Keratinocyte (primary cell): ENCODE results near the gene LRP1B. TPM values are rescaled to one million over a fixed set of nuclear protein-coding genes. Genes with fewer than 3 reads are reported as not detected.

Source experiments
- DNase-seq: peaks from one replicate; pipeline ENCODE4 v3.0.0-alpha.2; 2011; ENCODE audit warnings: low read depth, missing footprints, low spot score
- FAIRE-seq: peaks from 2 replicates; lab custom pipeline; 2011; peaks lifted over from hg19 to GRCh38; lab: Jason Lieb, UNC
- H2AFZ ChIP-seq: 2 replicates; pipeline ENCODE4 v1.6.0; 2012; ENCODE audit warnings: low read length, control low read depth, inconsistent platforms; ENCODE audit not compliant: control insufficient read depth
- H3K27ac ChIP-seq: 2 replicates; pipeline ENCODE4 v1.5.1; 2011; ENCODE audit warnings: low read length; ENCODE audit not compliant: control insufficient read depth, insufficient read depth
- H3K27me3 ChIP-seq: 3 replicates; pipeline ENCODE4 v1.6.0; 2011; ENCODE audit warnings: low read length; ENCODE audit not compliant: control insufficient read depth, insufficient read depth; ENCODE audit errors: extremely low read depth
- H3K36me3 ChIP-seq, 2 experiments: 2 replicates in 1 of 2; 3 replicates in 1 of 2; pipeline ENCODE4 v1.5.1; 2011; ENCODE audit warnings: low read length in 2 of 2, mild to moderate bottlenecking in 1 of 2; ENCODE audit not compliant: control insufficient read depth in 2 of 2, insufficient read depth in 2 of 2; ENCODE audit errors: extremely low read depth in 1 of 2
- H3K4me1 ChIP-seq: 3 replicates; pipeline ENCODE4 v1.5.1; 2011; ENCODE audit warnings: low read length; ENCODE audit not compliant: control insufficient read depth, insufficient read depth; ENCODE audit errors: extremely low read depth
- H3K4me2 ChIP-seq: 3 replicates; pipeline ENCODE4 v1.6.0; 2011; ENCODE audit warnings: low read depth, low read length; ENCODE audit not compliant: control insufficient read depth, insufficient read depth; ENCODE audit errors: extremely low read depth
- H3K4me3 ChIP-seq, 3 experiments: fragments of 200-600 bp in 1 of 3; sonication (generic) in 1 of 3; 2 replicates in 2 of 3; 3 replicates in 1 of 3; pipeline ENCODE4 v1.5.1; 2011 to 2016; ENCODE audit warnings: low read length in 3 of 3, mild to moderate bottlenecking in 3 of 3, control low read depth in 2 of 3, inconsistent platforms in 1 of 3, low read depth in 1 of 3, mixed read lengths in 1 of 3, mixed run types in 1 of 3, moderate library complexity in 1 of 3; ENCODE audit not compliant: control insufficient read depth in 2 of 3, insufficient read depth in 2 of 3; ENCODE audit errors: extremely low read depth in 1 of 3
- H3K79me2 ChIP-seq: 2 replicates; pipeline ENCODE4 v1.6.0; 2012; ENCODE audit warnings: low read length; ENCODE audit not compliant: control insufficient read depth, insufficient read depth
- H3K9ac ChIP-seq: 3 replicates; pipeline ENCODE4 v1.6.0; 2011; ENCODE audit warnings: low read length; ENCODE audit not compliant: control insufficient read depth, insufficient read depth; ENCODE audit errors: extremely low read depth
- H3K9me1 ChIP-seq: 3 replicates; pipeline ENCODE4 v1.6.0; 2011; ENCODE audit warnings: low read length; ENCODE audit not compliant: control insufficient read depth, insufficient read depth; ENCODE audit errors: extremely low read depth
- H3K9me3 ChIP-seq: 2 replicates; pipeline ENCODE4 v1.5.1; 2012; ENCODE audit warnings: low read depth, low read length; ENCODE audit not compliant: control insufficient read depth
- H4K20me1 ChIP-seq: 3 replicates; pipeline ENCODE4 v1.6.0; 2011; ENCODE audit warnings: low read length; ENCODE audit not compliant: control insufficient read depth, insufficient read depth; ENCODE audit errors: extremely low read depth
- EZH2 ChIP-seq: IDR thresholded peaks from one replicate; pipeline ENCODE4 v1.6.1; 2012; ENCODE audit warnings: inconsistent platforms, mild to moderate bottlenecking, low read length, moderate library complexity
- dilution Hi-C: fragments of 300-500 bp; cut with MboI; formaldehyde crosslinking; loops from one replicate; pipeline ENCODE4 v1.7.0; 2020; ENCODE audit warnings: low sequenced_read_pairs; ENCODE audit not compliant: extremely low pct_ligation_motif_present
- polyA plus RNA-seq, 5 experiments: library from polyadenylated mRNA; depleted of rRNA in 3 of 5; stranded (reverse) in 3 of 5; stranded (forward) in 1 of 5; unstranded in 1 of 5; fragments of >200 nt; gene quantifications; 1 replicate in 1 of 5; 2 replicates in 3 of 5; 3 replicates in 1 of 5; pipeline versions ENCODE4 v1.2.1 to v1.2.3, GENCODE V29; 2011 to 2012; ENCODE audit warnings: missing spikeins in 2 of 5, low read depth in 1 of 5, low replicate concordance in 1 of 5
- TF ChIP-seq, protein P1 (sequence below), 3 experiments: IDR thresholded peaks in 1 of 3; conservative IDR thresholded peaks in 1 of 3; optimal IDR thresholded peaks in 1 of 3; 2 replicates in 2 of 3; 3 replicates in 1 of 3; pipeline versions ENCODE3 to v1.5.1; 2011; ENCODE audit warnings: low read length in 3 of 3, mild to moderate bottlenecking in 3 of 3, moderate library complexity in 2 of 3, control low read depth in 1 of 3, inconsistent platforms in 1 of 3; ENCODE audit not compliant: insufficient read depth in 2 of 3; ENCODE audit errors: extremely low read depth in 1 of 3

LRP1B gene
- polyA plus RNA-seq, 1 donor (not counting 4 experiments of a cell fraction or from before 2014, with no cell fraction given), result not detected

DNA sequence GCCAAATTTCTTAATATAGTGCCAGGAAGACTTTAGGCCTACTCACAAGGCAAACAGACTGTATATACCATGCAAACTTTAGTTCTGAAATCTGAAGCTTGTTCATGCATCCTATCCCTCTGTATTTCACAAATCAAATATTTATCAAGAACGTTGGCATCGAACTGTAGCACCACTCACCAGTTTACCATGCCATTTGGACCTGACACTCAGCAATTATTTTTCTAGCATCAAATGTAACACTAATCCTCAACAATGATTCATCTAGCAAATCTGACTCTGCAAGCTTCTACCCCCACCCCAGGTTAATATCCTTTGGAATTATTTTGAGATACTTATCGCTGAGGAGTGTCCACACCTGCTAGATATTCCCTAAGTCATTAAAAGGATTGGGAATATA is 1506.6 kb downstream of the LRP1B start:
- FAIRE-seq (no peak), DNase-seq (no peak)
- Histone ChIP-seq H4K20me1 (no peaks in the 10 kb centered on the region), H3K27ac (no peak overlapping the region), H3K9ac (no peak overlapping the region), H3K4me1 (no peaks in the 10 kb centered on the region), H3K9me1 (no peaks in the 10 kb centered on the region), H3K79me2 (no peaks in the 10 kb centered on the region), H2AFZ (no peak overlapping the region), H3K27me3 (no peaks in the 10 kb centered on the region), H3K4me3 (no peak overlapping the region), H3K4me2 (no peak overlapping the region), H3K36me3 (no peaks in the 10 kb centered on the region), H3K9me3 (no peaks in the 10 kb centered on the region)
- dilution Hi-C loops, result no loop called here
- no peak for TF ChIP-seq EZH2
- TF ChIP-seq, protein P1, sequence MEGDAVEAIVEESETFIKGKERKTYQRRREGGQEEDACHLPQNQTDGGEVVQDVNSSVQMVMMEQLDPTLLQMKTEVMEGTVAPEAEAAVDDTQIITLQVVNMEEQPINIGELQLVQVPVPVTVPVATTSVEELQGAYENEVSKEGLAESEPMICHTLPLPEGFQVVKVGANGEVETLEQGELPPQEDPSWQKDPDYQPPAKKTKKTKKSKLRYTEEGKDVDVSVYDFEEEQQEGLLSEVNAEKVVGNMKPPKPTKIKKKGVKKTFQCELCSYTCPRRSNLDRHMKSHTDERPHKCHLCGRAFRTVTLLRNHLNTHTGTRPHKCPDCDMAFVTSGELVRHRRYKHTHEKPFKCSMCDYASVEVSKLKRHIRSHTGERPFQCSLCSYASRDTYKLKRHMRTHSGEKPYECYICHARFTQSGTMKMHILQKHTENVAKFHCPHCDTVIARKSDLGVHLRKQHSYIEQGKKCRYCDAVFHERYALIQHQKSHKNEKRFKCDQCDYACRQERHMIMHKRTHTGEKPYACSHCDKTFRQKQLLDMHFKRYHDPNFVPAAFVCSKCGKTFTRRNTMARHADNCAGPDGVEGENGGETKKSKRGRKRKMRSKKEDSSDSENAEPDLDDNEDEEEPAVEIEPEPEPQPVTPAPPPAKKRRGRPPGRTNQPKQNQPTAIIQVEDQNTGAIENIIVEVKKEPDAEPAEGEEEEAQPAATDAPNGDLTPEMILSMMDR (optimal IDR thresholded peaks at IDR 0.05 in 1 of 3, IDR thresholded peaks at IDR 0.05 in 1 of 3, conservative IDR thresholded peaks at IDR 0.05 in 1 of 3; ENCODE audit: extremely low read depth in 1 of 3, insufficient read depth in 2 of 3, low read length in 3 of 3), result no peak

DNA sequence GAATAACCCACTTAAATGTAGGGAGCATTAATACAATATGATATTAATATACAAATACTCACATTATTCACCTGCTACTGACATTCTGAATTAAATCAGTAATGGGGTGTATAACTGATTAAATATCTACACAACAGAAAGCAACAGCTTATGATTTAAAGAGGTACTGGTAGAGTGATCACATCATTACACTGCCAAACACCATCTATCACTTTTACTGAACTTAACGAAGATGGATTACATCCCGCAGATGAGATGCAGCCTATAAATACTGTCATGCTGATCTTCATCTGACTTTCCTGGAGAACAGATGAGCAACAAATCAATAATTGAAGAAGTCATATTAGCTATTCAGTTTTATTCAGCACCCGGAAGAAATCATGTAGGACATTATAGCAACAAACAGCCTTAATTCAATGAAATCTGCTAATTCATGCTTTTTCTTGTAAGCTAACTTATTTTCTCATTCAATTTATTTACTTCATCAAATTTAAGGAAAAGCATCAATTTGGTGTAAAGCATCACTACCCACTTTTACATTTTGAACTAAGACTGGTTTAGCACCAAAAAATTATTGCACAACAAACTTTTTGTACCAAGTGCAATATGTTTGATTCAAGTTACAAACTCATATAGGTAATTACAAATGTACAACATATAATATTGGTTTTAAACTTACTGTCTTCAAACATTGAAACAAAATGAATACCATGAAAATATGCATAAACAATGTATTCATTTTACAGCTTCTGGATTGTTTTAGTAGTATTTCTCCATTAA is 1509.0 kb downstream of the LRP1B start:
- no peak for TF ChIP-seq EZH2
- TF ChIP-seq, protein P1 (optimal IDR thresholded peaks at IDR 0.05 in 1 of 3, IDR thresholded peaks at IDR 0.05 in 1 of 3, conservative IDR thresholded peaks at IDR 0.05 in 1 of 3; ENCODE audit: extremely low read depth in 1 of 3, insufficient read depth in 2 of 3, low read length in 3 of 3), result no peak
- H3K79me2 ChIP-seq, result no peaks in the 10 kb centered on the region
- H3K27me3 ChIP-seq, result no peaks in the 10 kb centered on the region
- no peaks in the 10 kb centered on the region for H3K9me1 ChIP-seq
- no peak overlapping the region for H2AFZ ChIP-seq
- H3K4me3 ChIP-seq, result no peak overlapping the region
- H3K4me2 ChIP-seq, result no peak overlapping the region
- no peak for DNase-seq
- H3K27ac ChIP-seq, result no peak overlapping the region
- H3K9ac ChIP-seq, result no peak overlapping the region
- H3K36me3 ChIP-seq, result no peaks in the 10 kb centered on the region
- FAIRE-seq, result no peak
- H3K4me1 ChIP-seq, result no peaks in the 10 kb centered on the region
- H4K20me1 ChIP-seq, result no peaks in the 10 kb centered on the region
- H3K9me3 ChIP-seq, result no peaks in the 10 kb centered on the region
- dilution Hi-C loops, result no loop called here
